Common myeloid progenitor, CD34-positive (primary cell): ENCODE measurements around the gene KRTCAP3.

Source experiments
- CTCF ChIA-PET: fragments of 350-600 bp; sonication (Branson Sonifier 250); formaldehyde crosslinking; loops from one replicate; lab custom pipeline; 2021; ENCODE audit warnings: antibody characterized with exemption; lab: Charles Lee
- POLR2A ChIA-PET: fragments of 350-600 bp; sonication (Branson Sonifier 250); formaldehyde crosslinking; loops from one replicate; lab custom pipeline; 2021; ENCODE audit warnings: antibody characterized with exemption; lab: Charles Lee
- DNase-seq, 3 donors: peaks; one replicate each; pipeline versions ENCODE4 v3.0.0 to v3.0.0-alpha.2; 2013
- H3K27ac ChIP-seq, 2 experiments: 1 replicate in 1 of 2; 2 replicates in 1 of 2; pipeline ENCODE4 v1.7.0; 2013; ENCODE audit warnings: inconsistent platforms in 2 of 2, low read length in 2 of 2, mild to moderate bottlenecking in 2 of 2, low read depth in 1 of 2, moderate library complexity in 1 of 2; ENCODE audit not compliant: severe bottlenecking in 2 of 2, insufficient read depth in 1 of 2, poor library complexity in 1 of 2
- H3K27me3 ChIP-seq, 5 experiments: replicated peaks in 2 of 5; 1 replicate in 3 of 5; 2 replicates in 2 of 5; pipeline versions ENCODE4 v1.6.1 to v1.7.0; 2013; ENCODE audit warnings: low read length in 4 of 5, mild to moderate bottlenecking in 2 of 5, moderate library complexity in 2 of 5, inconsistent platforms in 1 of 5; ENCODE audit not compliant: insufficient read depth in 5 of 5, control insufficient read depth in 4 of 5
- H3K36me3 ChIP-seq, 4 experiments: 1 replicate in 2 of 4; 2 replicates in 2 of 4; pipeline versions ENCODE4 v1.6.1 to v1.7.0; 2013; ENCODE audit warnings: low read length in 3 of 4, control low read depth in 1 of 4, mild to moderate bottlenecking in 1 of 4; ENCODE audit not compliant: control insufficient read depth in 4 of 4, insufficient read depth in 4 of 4
- H3K4me1 ChIP-seq, 4 experiments: 1 replicate in 3 of 4; 2 replicates in 1 of 4; pipeline versions ENCODE4 v1.6.1 to v1.7.1; 2013; ENCODE audit warnings: low read length in 3 of 4, mild to moderate bottlenecking in 3 of 4, control low read depth in 1 of 4, inconsistent platforms in 1 of 4, moderate library complexity in 1 of 4; ENCODE audit not compliant: control insufficient read depth in 4 of 4, insufficient read depth in 4 of 4; ENCODE audit errors: control extremely low read depth in 1 of 4
- H3K4me3 ChIP-seq, 7 experiments: 1 replicate in 4 of 7; 2 replicates in 3 of 7; pipeline versions ENCODE4 v1.5.1 to v1.7.0; 2013; ENCODE audit warnings: mild to moderate bottlenecking in 7 of 7, low read length in 6 of 7, moderate library complexity in 6 of 7, inconsistent platforms in 2 of 7, low read depth in 2 of 7, control low read depth in 1 of 7; ENCODE audit not compliant: insufficient read depth in 4 of 7, control insufficient read depth in 1 of 7; ENCODE audit errors: extremely low read depth in 1 of 7
- H3K9me3 ChIP-seq, 5 experiments: 1 replicate in 4 of 5; 2 replicates in 1 of 5; pipeline versions ENCODE4 v1.6.1 to v1.7.1; 2013; ENCODE audit warnings: low read length in 4 of 5, mild to moderate bottlenecking in 2 of 5, inconsistent platforms in 1 of 5, low read depth in 1 of 5, moderate library complexity in 1 of 5; ENCODE audit not compliant: control insufficient read depth in 4 of 5, insufficient read depth in 2 of 5; ENCODE audit errors: control extremely low read depth in 1 of 5
- WGBS: methylation state at CpG from one replicate; pipeline ENCODE4 v1.1.5; 2013; ENCODE audit not compliant: insufficient coverage; 5-methylcytosine and 5-hydroxymethylcytosine counted together

Gene KRTCAP3

GRCh38 chr2:27451095-27451494, 8.9 kb downstream of the KRTCAP3 start:
- no peaks in the 10 kb centered on the region for H3K4me1 ChIP-seq
- no peak overlapping the region for H3K27ac ChIP-seq
- H3K27me3 ChIP-seq = no peaks in the 10 kb centered on the region
- 100% methylated on average over 1 of the region's 1 CpG for WGBS
- ChIA-PET POLR2A (no interaction called here), CTCF (interaction anchor here (1.2 kb wide), 1 partner anchor 168 kb away, joined by 3 read pairs; no protein-coding TSS in a partner anchor)
- H3K4me3 ChIP-seq = no peak overlapping the region
- DNase-seq = no peak
- no peaks in the 10 kb centered on the region for H3K9me3 ChIP-seq
- peaks cover 29 to 69% (median 43%) of the 10 kb centered on the region in 4 experiments for H3K36me3 ChIP-seq

DNA sequence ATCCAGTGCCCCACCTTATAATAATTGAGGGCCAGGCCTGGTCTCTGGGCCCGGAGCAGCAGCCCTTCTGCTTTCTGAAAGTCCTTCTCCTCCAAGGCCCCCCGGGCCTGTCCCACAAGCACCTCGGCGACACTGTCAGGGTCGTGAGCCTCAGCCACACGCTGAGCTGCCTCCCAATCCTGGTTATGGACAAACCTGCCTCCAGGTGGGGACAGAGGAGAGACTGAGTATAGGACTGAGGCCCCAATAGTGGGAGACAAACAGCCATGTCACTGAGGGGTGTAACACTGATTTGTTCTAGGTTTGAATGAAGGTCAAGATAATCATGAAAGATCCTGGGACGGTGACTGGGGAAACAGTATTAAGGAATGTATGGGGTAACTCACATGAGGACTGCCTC, 11.8 kb downstream of the KRTCAP3 start:
- CTCF ChIA-PET = no interaction called here
- H3K36me3 ChIP-seq = peaks cover 23 to 78% (median 46%) of the 10 kb centered on the region in 4 experiments

GRCh38 chr2:27461118-27461517, 18.9 kb downstream of the KRTCAP3 start:
- POLR2A ChIA-PET = interaction anchor here (0.6 kb wide), 1 partner anchor 90 kb away, joined by 3 read pairs; no protein-coding TSS in a partner anchor
- Histone ChIP-seq H3K36me3 (peaks cover 7 to 46% (median 39%) of the 10 kb centered on the region in 4 experiments), H3K27ac (peak overlapping the region in 1 of 2 experiments; percentile 58), H3K4me1 (peaks cover 0 to 13% (median 6%) of the 10 kb centered on the region in 4 experiments), H3K9me3 (no peaks in the 10 kb centered on the region), H3K4me3 (peak overlapping the region in 4 of 7 experiments; percentile 10 to 66 (median 30)), H3K27me3 (no peaks in the 10 kb centered on the region)
- peak; percentile 72 to 82 (median 75) for DNase-seq
- WGBS = 9% methylated on average over 5 of the region's 8 CpGs
- CTCF ChIA-PET = interaction anchor here (1.1 to 1.4 kb wide), 3 partner anchors 11 to 162 kb away, joined by 3 read pairs; no protein-coding TSS in a partner anchor

More for the DNA sequence above, 11.8 kb downstream of the KRTCAP3 start:
- Histone ChIP-seq H3K4me1 (no peaks in the 10 kb centered on the region), H3K4me3 (no peak overlapping the region), H3K27ac (no peak overlapping the region), H3K27me3 (no peaks in the 10 kb centered on the region), H3K9me3 (no peaks in the 10 kb centered on the region)
- POLR2A ChIA-PET = no interaction called here
- no peak for DNase-seq
- WGBS = 100% methylated on average over 7 of the region's 7 CpGs

DNA sequence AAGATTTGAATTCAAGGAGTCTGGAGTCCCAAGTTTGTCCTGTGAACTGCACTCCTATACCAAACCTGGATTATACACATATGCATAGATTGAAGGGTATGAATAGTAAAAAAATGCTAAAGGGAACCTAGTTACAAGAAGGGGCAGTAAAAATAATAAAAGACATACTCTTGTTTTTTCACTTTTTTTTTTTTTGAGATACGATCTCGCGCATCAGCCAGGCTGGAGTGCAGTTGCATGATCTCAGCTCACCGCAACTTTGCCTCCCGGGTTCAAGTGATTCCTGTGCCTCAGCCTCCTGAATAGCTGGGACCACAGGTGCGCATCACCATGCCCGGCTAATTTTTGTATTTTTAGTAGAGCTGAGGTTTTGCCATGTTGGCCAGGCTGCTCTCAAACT, 22.3 kb downstream of the KRTCAP3 start:
- Histone ChIP-seq H3K27me3 (no peaks in the 10 kb centered on the region), H3K27ac (no peak overlapping the region), H3K4me3 (no peak overlapping the region), H3K4me1 (peaks cover 0 to 13% (median 6%) of the 10 kb centered on the region in 4 experiments), H3K9me3 (no peaks in the 10 kb centered on the region), H3K36me3 (peaks cover 3 to 22% (median 18%) of the 10 kb centered on the region in 4 experiments)
- DNase-seq = no peak
- POLR2A ChIA-PET = no interaction called here
- WGBS = 97% methylated on average over 5 of the region's 7 CpGs
- CTCF ChIA-PET = no interaction called here

- DNase-seq = no peak
- no peak overlapping the region for H3K4me3 ChIP-seq
- WGBS = 100% methylated on average over 3 of the region's 5 CpGs
- H3K36me3 ChIP-seq = peaks cover 8 to 35% (median 23%) of the 10 kb centered on the region in 4 experiments
- ChIA-PET POLR2A (no interaction called here), CTCF (no interaction called here)
- H3K27me3 ChIP-seq = no peaks in the 10 kb centered on the region
- H3K4me1 ChIP-seq = no peaks in the 10 kb centered on the region
- no peak overlapping the region for H3K27ac ChIP-seq
- H3K9me3 ChIP-seq = no peaks in the 10 kb centered on the region
Observed at GRCh38 chr2:27471961-27472360, 29.8 kb downstream of the KRTCAP3 start.

DNA sequence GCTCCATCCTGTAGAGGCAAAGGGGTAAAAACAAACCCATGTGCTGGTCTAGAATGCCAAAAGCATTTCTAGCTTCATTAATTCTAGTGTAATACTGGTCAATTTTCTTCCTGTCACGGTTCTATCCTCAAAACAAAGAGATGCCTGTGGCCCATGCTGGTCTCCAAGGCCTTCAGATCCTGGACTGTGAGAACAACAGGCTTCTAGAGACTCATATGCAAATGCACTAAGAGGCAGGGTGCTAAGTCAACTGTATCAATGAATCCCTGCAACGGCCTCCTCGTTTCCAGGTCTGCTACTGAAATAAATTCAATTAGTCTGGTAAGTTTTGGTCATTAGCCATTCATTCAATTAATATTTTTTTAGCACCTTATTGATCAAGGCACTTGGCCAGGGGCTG, 43.3 kb downstream of the KRTCAP3 start:
- Histone ChIP-seq H3K27ac (no peak overlapping the region), H3K4me3 (no peak overlapping the region), H3K4me1 (peaks cover 0 to 16% (median 11%) of the 10 kb centered on the region in 4 experiments), H3K9me3 (no peaks in the 10 kb centered on the region), H3K36me3 (peaks cover 6 to 31% (median 24%) of the 10 kb centered on the region in 4 experiments), H3K27me3 (no peaks in the 10 kb centered on the region)
- CTCF ChIA-PET = no interaction called here
- DNase-seq = no peak
- WGBS = 94% methylated on average over 3 of the region's 3 CpGs
- POLR2A ChIA-PET = no interaction called here

DNA sequence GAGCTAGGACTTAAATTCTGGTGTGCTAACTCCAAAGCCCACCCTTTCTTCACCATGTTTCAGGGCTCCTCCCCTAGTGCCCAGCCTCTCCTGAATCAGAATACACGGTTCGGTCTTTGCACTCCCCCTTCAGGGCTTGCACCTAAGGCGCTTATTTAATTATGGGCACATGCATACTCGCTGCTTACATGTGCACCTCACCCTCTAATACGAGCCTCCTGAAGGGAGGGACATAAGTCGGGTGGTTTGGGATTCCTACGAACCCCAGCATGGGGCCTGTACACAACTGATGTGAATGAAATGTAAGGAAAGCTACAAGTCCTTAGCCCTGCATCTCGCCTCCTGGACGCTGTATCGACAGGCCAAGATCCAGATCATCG, 46.9 kb downstream of the KRTCAP3 start:
- peaks cover 6 to 13% (median 10%) of the 10 kb centered on the region in 4 experiments for H3K36me3 ChIP-seq
- DNase-seq = peak; percentile 48 to 64 (median 59)
- H3K4me1 ChIP-seq = peaks cover 0 to 16% (median 11%) of the 10 kb centered on the region in 4 experiments
- CTCF ChIA-PET = interaction anchor here (0.7 to 1.4 kb wide), 3 partner anchors 9 to 145 kb away, joined by 3 to 4 read pairs (median 3); no protein-coding TSS in a partner anchor
- POLR2A ChIA-PET = no interaction called here
- 0% methylated on average over 10 of the region's 11 CpGs for WGBS
- peak overlapping the region; percentile 29 to 97 (median 85) for H3K4me3 ChIP-seq
- H3K9me3 ChIP-seq = no peaks in the 10 kb centered on the region
- peak overlapping the region; percentile 34 to 79 for H3K27ac ChIP-seq
- H3K27me3 ChIP-seq = peaks cover 0 to 10% (median 6%) of the 10 kb centered on the region in 5 experiments
